ENCODE data around the gene CBX2. TPM values are rescaled to one million over a fixed set of nuclear protein-coding genes. Genes with fewer than 3 reads are reported as not detected.

Gene CBX2
- total RNA-seq, 1 experiment from 2014 or later: 28.3 TPM

GRCh38 chr17:79800325-79801155, 22.6 kb downstream of the CBX2 start:
- no peaks in the 10 kb centered on the region for H3K27me3 ChIP-seq (ENCODE audit: insufficient read depth, low read length)
- peak overlapping the region; percentile 70 for H3K9ac ChIP-seq (ENCODE audit: low read length)
- ChIA-PET RAD21 (ENCODE audit: low non-redundant PET in 1 of 2, low total read pairs in 2 of 2, uncharacterized antibody in 2 of 2, unreplicated experiment in 2 of 2) (interaction anchor here in 1 of 2 experiments (1.2 kb wide), 1 partner anchor 55 kb away, joined by 5 read pairs; no protein-coding TSS in a partner anchor), POLR2A (interaction anchor here (0.6 to 3.2 kb wide), 8 partner anchors 10 to 190 kb away, joined by 3 to 11 read pairs (median 3); partner anchors contain the start of genes CBX2 and CBX4), CTCF (interaction anchor here (0.7 to 2.0 kb wide), 5 partner anchors 10 to 191 kb away, joined by 3 to 11 read pairs (median 3); no protein-coding TSS in a partner anchor)
- peak overlapping the region; percentile 75 for H2AFZ ChIP-seq (ENCODE audit: low read depth, low read length, poor library complexity, severe bottlenecking)
- H3K27ac ChIP-seq (ENCODE audit: low read depth, low read length): peak overlapping the region; percentile 91
- DNase-seq (ENCODE audit: low read depth, low spot score) (peak; percentile 50), ATAC-seq (peak; percentile 35)
- no peaks in the 10 kb centered on the region for H3K9me2 ChIP-seq (ENCODE audit: insufficient read depth)
- H3K36me3 ChIP-seq (ENCODE audit: control insufficient read depth in 1 of 2, insufficient read depth in 2 of 2, low read length in 2 of 2): peaks cover 0 to 4% of the 10 kb centered on the region in 2 experiments; a peak in 2 of 4 replicates
- intact Hi-C loops (cut with micrococcal nuclease): no loop called here
- peaks cover 32 to 54% of the 10 kb centered on the region in 2 experiments for H3K4me1 ChIP-seq (ENCODE audit: control insufficient read depth in 1 of 2, insufficient read depth in 2 of 2, low read length in 2 of 2)
- H3K4me2 ChIP-seq (ENCODE audit: low read length): peak overlapping the region; percentile 98
- no peaks in the 10 kb centered on the region for H3K9me3 ChIP-seq (ENCODE audit: control insufficient read depth in 1 of 2, insufficient read depth in 1 of 2, low read depth in 1 of 2, low read length in 2 of 2)
- TSS peak; percentile 80 for BruUV-seq (replicated peaks)
- H3K79me2 ChIP-seq (ENCODE audit: insufficient read depth, low read length): peaks cover 11% of the 10 kb centered on the region; the same call in 1 of the 2 replicates
- H4K20me1 ChIP-seq (ENCODE audit: insufficient read depth): no peaks in the 10 kb centered on the region
- peak overlapping the region; percentile 73 to 75 for H3K4me3 ChIP-seq (replicated peaks in 1 of 2; ENCODE audit: low read depth in 1 of 2, low read length in 2 of 2)
- TF ChIP-seq YY1 (IDR thresholded peaks at IDR 0.05; ENCODE audit: extremely low read depth, insufficient replicate concordance, low read depth, low read length) (peak; percentile 85), EZH2 (IDR thresholded peaks at IDR 0.05) (no peak), POLR2A (IDR thresholded peaks at IDR 0.05; ENCODE audit: borderline replicate concordance, extremely low read depth, insufficient read depth, insufficient read length) (no peak), EZH2phosphoT487 (IDR thresholded peaks at IDR 0.05; ENCODE audit: borderline replicate concordance) (no peak), MAX (IDR thresholded peaks at IDR 0.05) (peak; percentile 69; the same call in 1 of the 2 replicates), ZNF274 (IDR thresholded peaks at IDR 0.05; ENCODE audit: low read depth, low read length) (no peak), SIN3A (IDR thresholded peaks at IDR 0.05; ENCODE audit: low read depth) (no peak), EGR1 (IDR thresholded peaks at IDR 0.05; ENCODE audit: low read depth) (no peak), POLR2AphosphoS5 (IDR thresholded peaks at IDR 0.05; ENCODE audit: low read depth, low read length) (peak; percentile 28; the same call in 1 of the 2 replicates), ATF3 (IDR thresholded peaks at IDR 0.05) (no peak), SP1 (IDR thresholded peaks at IDR 0.05; ENCODE audit: low read depth) (no peak; the same call in 1 of the 2 replicates), FOSL1 (IDR thresholded peaks at IDR 0.05; ENCODE audit: low read depth) (no peak), JUND (IDR thresholded peaks at IDR 0.05) (no peak), RAD21 (IDR thresholded peaks at IDR 0.05; ENCODE audit: low read depth) (no peak), CEBPB (IDR thresholded peaks at IDR 0.05; ENCODE audit: low read depth) (no peak)
- TF ChIP-seq, protein P1, sequence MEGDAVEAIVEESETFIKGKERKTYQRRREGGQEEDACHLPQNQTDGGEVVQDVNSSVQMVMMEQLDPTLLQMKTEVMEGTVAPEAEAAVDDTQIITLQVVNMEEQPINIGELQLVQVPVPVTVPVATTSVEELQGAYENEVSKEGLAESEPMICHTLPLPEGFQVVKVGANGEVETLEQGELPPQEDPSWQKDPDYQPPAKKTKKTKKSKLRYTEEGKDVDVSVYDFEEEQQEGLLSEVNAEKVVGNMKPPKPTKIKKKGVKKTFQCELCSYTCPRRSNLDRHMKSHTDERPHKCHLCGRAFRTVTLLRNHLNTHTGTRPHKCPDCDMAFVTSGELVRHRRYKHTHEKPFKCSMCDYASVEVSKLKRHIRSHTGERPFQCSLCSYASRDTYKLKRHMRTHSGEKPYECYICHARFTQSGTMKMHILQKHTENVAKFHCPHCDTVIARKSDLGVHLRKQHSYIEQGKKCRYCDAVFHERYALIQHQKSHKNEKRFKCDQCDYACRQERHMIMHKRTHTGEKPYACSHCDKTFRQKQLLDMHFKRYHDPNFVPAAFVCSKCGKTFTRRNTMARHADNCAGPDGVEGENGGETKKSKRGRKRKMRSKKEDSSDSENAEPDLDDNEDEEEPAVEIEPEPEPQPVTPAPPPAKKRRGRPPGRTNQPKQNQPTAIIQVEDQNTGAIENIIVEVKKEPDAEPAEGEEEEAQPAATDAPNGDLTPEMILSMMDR (IDR thresholded peaks at IDR 0.05 in 2 of 3, conservative IDR thresholded peaks at IDR 0.05 in 1 of 3; ENCODE audit: borderline replicate concordance in 1 of 3, insufficient read depth in 1 of 3, low read depth in 2 of 3, low read length in 2 of 3): no peak
- TF ChIP-seq, protein P2, sequence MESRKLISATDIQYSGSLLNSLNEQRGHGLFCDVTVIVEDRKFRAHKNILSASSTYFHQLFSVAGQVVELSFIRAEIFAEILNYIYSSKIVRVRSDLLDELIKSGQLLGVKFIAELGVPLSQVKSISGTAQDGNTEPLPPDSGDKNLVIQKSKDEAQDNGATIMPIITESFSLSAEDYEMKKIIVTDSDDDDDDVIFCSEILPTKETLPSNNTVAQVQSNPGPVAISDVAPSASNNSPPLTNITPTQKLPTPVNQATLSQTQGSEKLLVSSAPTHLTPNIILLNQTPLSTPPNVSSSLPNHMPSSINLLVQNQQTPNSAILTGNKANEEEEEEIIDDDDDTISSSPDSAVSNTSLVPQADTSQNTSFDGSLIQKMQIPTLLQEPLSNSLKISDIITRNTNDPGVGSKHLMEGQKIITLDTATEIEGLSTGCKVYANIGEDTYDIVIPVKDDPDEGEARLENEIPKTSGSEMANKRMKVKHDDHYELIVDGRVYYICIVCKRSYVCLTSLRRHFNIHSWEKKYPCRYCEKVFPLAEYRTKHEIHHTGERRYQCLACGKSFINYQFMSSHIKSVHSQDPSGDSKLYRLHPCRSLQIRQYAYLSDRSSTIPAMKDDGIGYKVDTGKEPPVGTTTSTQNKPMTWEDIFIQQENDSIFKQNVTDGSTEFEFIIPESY (IDR thresholded peaks at IDR 0.05; ENCODE audit: extremely low read depth, insufficient replicate concordance, low read length): no peak
- TF ChIP-seq, protein P3, sequence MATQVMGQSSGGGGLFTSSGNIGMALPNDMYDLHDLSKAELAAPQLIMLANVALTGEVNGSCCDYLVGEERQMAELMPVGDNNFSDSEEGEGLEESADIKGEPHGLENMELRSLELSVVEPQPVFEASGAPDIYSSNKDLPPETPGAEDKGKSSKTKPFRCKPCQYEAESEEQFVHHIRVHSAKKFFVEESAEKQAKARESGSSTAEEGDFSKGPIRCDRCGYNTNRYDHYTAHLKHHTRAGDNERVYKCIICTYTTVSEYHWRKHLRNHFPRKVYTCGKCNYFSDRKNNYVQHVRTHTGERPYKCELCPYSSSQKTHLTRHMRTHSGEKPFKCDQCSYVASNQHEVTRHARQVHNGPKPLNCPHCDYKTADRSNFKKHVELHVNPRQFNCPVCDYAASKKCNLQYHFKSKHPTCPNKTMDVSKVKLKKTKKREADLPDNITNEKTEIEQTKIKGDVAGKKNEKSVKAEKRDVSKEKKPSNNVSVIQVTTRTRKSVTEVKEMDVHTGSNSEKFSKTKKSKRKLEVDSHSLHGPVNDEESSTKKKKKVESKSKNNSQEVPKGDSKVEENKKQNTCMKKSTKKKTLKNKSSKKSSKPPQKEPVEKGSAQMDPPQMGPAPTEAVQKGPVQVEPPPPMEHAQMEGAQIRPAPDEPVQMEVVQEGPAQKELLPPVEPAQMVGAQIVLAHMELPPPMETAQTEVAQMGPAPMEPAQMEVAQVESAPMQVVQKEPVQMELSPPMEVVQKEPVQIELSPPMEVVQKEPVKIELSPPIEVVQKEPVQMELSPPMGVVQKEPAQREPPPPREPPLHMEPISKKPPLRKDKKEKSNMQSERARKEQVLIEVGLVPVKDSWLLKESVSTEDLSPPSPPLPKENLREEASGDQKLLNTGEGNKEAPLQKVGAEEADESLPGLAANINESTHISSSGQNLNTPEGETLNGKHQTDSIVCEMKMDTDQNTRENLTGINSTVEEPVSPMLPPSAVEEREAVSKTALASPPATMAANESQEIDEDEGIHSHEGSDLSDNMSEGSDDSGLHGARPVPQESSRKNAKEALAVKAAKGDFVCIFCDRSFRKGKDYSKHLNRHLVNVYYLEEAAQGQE (IDR thresholded peaks at IDR 0.05; ENCODE audit: low read depth): no peak
